ENCODE data around the gene RAB31.

DNA sequence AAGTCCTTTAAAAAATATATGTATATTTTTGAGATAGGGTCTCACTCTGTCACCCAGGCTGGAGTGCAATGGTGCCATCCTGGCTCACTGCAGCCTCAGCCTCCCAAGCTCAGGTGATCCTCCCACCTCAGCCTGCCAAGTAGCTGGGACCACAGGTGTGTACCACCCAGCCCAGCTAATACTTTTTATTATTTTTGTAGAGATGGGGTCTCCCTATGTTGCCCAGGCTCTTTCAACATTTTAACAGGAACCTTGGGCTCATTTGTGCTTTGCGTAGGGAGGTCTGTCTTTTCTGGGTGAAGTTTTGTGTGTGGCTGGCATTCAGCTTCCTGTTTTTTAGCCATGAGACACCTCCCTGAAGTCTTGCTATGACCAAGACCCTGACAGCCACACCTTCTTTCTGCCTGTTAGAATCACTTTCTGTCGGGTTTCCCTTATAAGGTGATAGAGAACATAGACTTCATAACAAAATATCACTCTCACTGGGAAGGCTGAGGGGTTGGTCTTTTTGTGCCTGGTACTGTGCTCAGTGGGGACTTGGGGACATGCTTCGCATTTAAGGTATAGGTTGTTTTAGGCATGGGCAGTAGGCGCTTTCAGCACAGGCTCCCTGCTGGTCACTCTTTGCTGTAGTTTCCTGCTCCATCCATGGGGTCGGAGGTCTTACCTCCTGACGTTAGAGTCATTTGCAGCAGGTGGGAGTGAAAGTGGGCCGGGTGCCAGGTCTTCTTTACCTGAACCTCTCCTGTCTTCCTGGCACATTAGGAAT lies 3.4 kb downstream of the RAB31 start:
- TF ChIP-seq POLR2A (IDR thresholded peaks at IDR 0.05): no peak
- TF ChIP-seq, protein P1, sequence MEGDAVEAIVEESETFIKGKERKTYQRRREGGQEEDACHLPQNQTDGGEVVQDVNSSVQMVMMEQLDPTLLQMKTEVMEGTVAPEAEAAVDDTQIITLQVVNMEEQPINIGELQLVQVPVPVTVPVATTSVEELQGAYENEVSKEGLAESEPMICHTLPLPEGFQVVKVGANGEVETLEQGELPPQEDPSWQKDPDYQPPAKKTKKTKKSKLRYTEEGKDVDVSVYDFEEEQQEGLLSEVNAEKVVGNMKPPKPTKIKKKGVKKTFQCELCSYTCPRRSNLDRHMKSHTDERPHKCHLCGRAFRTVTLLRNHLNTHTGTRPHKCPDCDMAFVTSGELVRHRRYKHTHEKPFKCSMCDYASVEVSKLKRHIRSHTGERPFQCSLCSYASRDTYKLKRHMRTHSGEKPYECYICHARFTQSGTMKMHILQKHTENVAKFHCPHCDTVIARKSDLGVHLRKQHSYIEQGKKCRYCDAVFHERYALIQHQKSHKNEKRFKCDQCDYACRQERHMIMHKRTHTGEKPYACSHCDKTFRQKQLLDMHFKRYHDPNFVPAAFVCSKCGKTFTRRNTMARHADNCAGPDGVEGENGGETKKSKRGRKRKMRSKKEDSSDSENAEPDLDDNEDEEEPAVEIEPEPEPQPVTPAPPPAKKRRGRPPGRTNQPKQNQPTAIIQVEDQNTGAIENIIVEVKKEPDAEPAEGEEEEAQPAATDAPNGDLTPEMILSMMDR (IDR thresholded peaks at IDR 0.05 in 4 of 5, conservative IDR thresholded peaks at IDR 0.05 in 1 of 5): no peak

All from gastrocnemius medialis (tissue), 4 donors.